Sigmoid colon (tissue), 7 donors: ENCODE results near the gene ZNF740. TPM values are rescaled to one million over a fixed set of nuclear protein-coding genes. Genes with fewer than 3 reads are reported as not detected.

Experiments used
- DNase-seq: peaks from one replicate; pipeline ENCODE4 v3.0.0-alpha.2; 2019
- H3K27ac ChIP-seq, 4 donors: fragments of 200-600 bp; sonication (generic); one replicate each; pipeline ENCODE4 v1.5.1; 2016 to 2019; ENCODE audit warnings: mild to moderate bottlenecking in 1 of 4
- H3K27me3 ChIP-seq, 3 donors: fragments of 200-600 bp; sonication (generic); one replicate each; pipeline ENCODE4 v1.5.1; 2019; ENCODE audit warnings: mild to moderate bottlenecking in 1 of 3
- H3K36me3 ChIP-seq, 4 donors: fragments of 200-600 bp; sonication (generic); one replicate each; pipeline ENCODE4 v1.5.1; 2016 to 2019
- H3K4me1 ChIP-seq, 4 donors: fragments of 200-600 bp; sonication (generic); one replicate each; pipeline ENCODE4 v1.5.1; 2017 to 2019
- H3K4me3 ChIP-seq, 4 donors: fragments of 200-600 bp; sonication (generic); one replicate each; pipeline ENCODE4 v1.5.1; 2017 to 2019; ENCODE audit warnings: mild to moderate bottlenecking in 2 of 4, moderate library complexity in 1 of 4
- H3K9me3 ChIP-seq, 4 donors: fragments of 200-600 bp in 3 of 4; sonication (generic) in 3 of 4; one replicate each; pipeline versions ENCODE4 v1.5.1 to v1.6.1; 2013 to 2019
- CTCF ChIP-seq, 4 experiments: fragments of 450-650 bp in 3 of 4; fragments of 200-600 bp in 1 of 4; IDR thresholded peaks; one replicate each; pipeline ENCODE4 v1.5.1; 2016 to 2019; ENCODE audit warnings: antibody characterized with exemption in 4 of 4, mild to moderate bottlenecking in 3 of 4, moderate library complexity in 2 of 4
- EP300 ChIP-seq, 4 donors: sonication (generic); formaldehyde crosslinking; IDR thresholded peaks; one replicate each; pipeline ENCODE4 v1.6.1; 2017; ENCODE audit warnings: antibody characterized with exemption in 4 of 4
- POLR2A ChIP-seq, 2 donors: fragments of 450-650 bp; IDR thresholded peaks; one replicate each; pipeline ENCODE4 v1.6.1; 2016; ENCODE audit warnings: antibody characterized with exemption in 2 of 2, mild to moderate bottlenecking in 2 of 2, moderate library complexity in 2 of 2
- POLR2AphosphoS5 ChIP-seq, 4 donors: sonication (generic); formaldehyde crosslinking; IDR thresholded peaks; one replicate each; pipeline ENCODE4 v1.6.1; 2017; ENCODE audit warnings: antibody characterized with exemption in 4 of 4
- WGBS, 2 donors: extraction: QIAGEN DNeasy Blood & Tissue Kit; methylation state at CpG; one replicate each; pipeline ENCODE4 v1.1.7; 2013; 5-methylcytosine and 5-hydroxymethylcytosine counted together
- intact Hi-C: fragments of 100-400 bp; cut with DNase I; formaldehyde crosslinking; loops from one replicate; pipeline ENCODE4 v1.15.1; 2023
- polyA plus RNA-seq, 3 donors: library from polyadenylated mRNA; stranded (reverse); fragments of 200-250 nt; gene quantifications; one replicate each; pipeline ENCODE4 v1.2.3, GENCODE V29; 2013
- total RNA-seq, 4 donors: library from RNA; depleted of rRNA; stranded (reverse); fragments of >200 nt; gene quantifications; one replicate each; pipeline ENCODE4 v1.1.0, GENCODE V29; 2016
- donor health status: healthy with polysubstance abuse.
- donor health status: Bipolar disorder and iron deficiency.
- donor health status: healthy.

Gene ZNF740
- total and polyA plus RNA-seq, 7 donors, result 2.3 to 16.6 (median 12.0) TPM

GRCh38 chr12:53184828-53185227 is 4.3 kb downstream of the ZNF740 start:
- no peak overlapping the region for H3K4me3 ChIP-seq
- 96% methylated on average over 6 of the region's 6 CpGs for WGBS, 2 donors
- peaks cover 31 to 75% (median 42%) of the 10 kb centered on the region in 4 donors for H3K36me3 ChIP-seq
- no peak for DNase-seq
- H3K27me3 ChIP-seq, result no peaks in the 10 kb centered on the region
- no peaks in the 10 kb centered on the region for H3K9me3 ChIP-seq
- peaks cover 0 to 47% (median 36%) of the 10 kb centered on the region in 4 donors for H3K4me1 ChIP-seq
- TF ChIP-seq EP300 (IDR thresholded peaks at IDR 0.05), result no peak
- no peak for TF ChIP-seq POLR2AphosphoS5 (IDR thresholded peaks at IDR 0.05)
- no peak for TF ChIP-seq CTCF (IDR thresholded peaks at IDR 0.05)
- no peak for TF ChIP-seq POLR2A (IDR thresholded peaks at IDR 0.05)
- intact Hi-C loops, result no loop called here
- no peak overlapping the region for H3K27ac ChIP-seq

- Histone ChIP-seq H3K27ac (no peak overlapping the region), H3K36me3 (peaks cover 31 to 75% (median 42%) of the 10 kb centered on the region in 4 donors), H3K4me1 (peaks cover 0 to 50% (median 37%) of the 10 kb centered on the region in 4 donors), H3K9me3 (no peaks in the 10 kb centered on the region), H3K27me3 (no peaks in the 10 kb centered on the region), H3K4me3 (no peak overlapping the region)
- TF ChIP-seq POLR2A (IDR thresholded peaks at IDR 0.05), result no peak
- no peak for TF ChIP-seq EP300 (IDR thresholded peaks at IDR 0.05)
- TF ChIP-seq CTCF (IDR thresholded peaks at IDR 0.05), result no peak
- TF ChIP-seq POLR2AphosphoS5 (IDR thresholded peaks at IDR 0.05), result no peak
- WGBS, 2 donors, result 96 to 97% methylated on average over 3 of the region's 3 CpGs
- intact Hi-C loops, result no loop called here
- no peak for DNase-seq
These were observed 5.1 kb downstream of the ZNF740 start for GRCh38 chr12:53185582-53186153.

GRCh38 chr12:53186745-53187144 is 6.2 kb downstream of the ZNF740 start:
- DNase-seq, result no peak
- Histone ChIP-seq H3K36me3 (peaks cover 31 to 74% (median 42%) of the 10 kb centered on the region in 4 donors), H3K9me3 (no peaks in the 10 kb centered on the region), H3K27me3 (no peaks in the 10 kb centered on the region), H3K4me1 (peaks cover 0 to 44% (median 31%) of the 10 kb centered on the region in 4 donors), H3K4me3 (no peak overlapping the region), H3K27ac (no peak overlapping the region)
- WGBS, 2 donors, result 94 to 96% methylated on average over 4 of the region's 4 CpGs
- TF ChIP-seq CTCF (IDR thresholded peaks at IDR 0.05), result no peak
- intact Hi-C loops, result no loop called here

- Histone ChIP-seq H3K36me3 (peaks cover 27 to 68% (median 42%) of the 10 kb centered on the region in 4 donors), H3K27ac (no peak overlapping the region), H3K4me3 (no peak overlapping the region), H3K27me3 (no peaks in the 10 kb centered on the region), H3K4me1 (peaks cover 0 to 39% (median 25%) of the 10 kb centered on the region in 4 donors), H3K9me3 (no peaks in the 10 kb centered on the region)
- no peak for DNase-seq
- intact Hi-C loops, result no loop called here
- no peak for TF ChIP-seq POLR2AphosphoS5 (IDR thresholded peaks at IDR 0.05)
- no peak for TF ChIP-seq EP300 (IDR thresholded peaks at IDR 0.05)
- TF ChIP-seq CTCF (IDR thresholded peaks at IDR 0.05), result no peak
- TF ChIP-seq POLR2A (IDR thresholded peaks at IDR 0.05), result no peak
- 88 to 91% methylated on average over 15 of the region's 15 CpGs for WGBS, 2 donors
These were observed 6.8 kb downstream of the ZNF740 start for GRCh38 chr12:53187145-53187899.
